GM19463 (cell line): ENCODE data around the gene COL13A1.

Experiments used
- ATAC-seq: cut with Tn5 transposase; IDR thresholded peaks from one replicate; pipeline ENCODE4 v1.9.1; 2021; ENCODE audit warnings: mild to moderate bottlenecking, moderate library complexity; ENCODE audit not compliant: unreplicated experiment

COL13A1 gene

DNA sequence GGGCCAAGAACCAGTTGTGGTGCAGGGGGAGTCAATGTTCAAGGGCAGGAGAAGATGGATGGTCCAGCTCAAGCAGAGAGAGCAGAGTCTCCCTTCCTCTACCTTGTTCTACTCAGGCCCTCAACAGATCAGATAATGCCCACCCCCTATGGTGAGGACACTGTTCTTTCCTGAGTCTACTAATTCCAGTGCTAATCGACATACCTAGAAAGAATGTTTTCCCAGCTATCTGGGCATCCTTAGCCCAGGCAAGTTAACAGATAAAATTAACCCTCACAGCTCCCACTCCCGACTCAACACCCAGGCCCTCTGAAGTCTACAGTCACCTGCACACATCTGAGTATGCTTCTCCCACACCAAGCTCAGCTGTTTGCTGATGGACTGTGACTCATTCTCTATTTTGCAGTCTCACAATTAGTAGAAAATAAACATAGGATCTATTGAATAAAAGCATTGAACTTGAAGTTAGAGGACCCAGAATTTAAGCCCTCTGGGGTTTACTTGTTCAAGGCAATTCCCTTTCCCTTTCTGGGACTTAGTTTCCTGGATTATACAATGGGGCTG, 17.1 kb downstream of the COL13A1 start:
- ATAC-seq, result no peak

GRCh38 chr10:69819716-69820506, 18.2 kb downstream of the COL13A1 start:
- no peak for ATAC-seq

- ATAC-seq, result no peak
Observed at GRCh38 chr10:69820817-69821216, 19.1 kb downstream of the COL13A1 start.

DNA sequence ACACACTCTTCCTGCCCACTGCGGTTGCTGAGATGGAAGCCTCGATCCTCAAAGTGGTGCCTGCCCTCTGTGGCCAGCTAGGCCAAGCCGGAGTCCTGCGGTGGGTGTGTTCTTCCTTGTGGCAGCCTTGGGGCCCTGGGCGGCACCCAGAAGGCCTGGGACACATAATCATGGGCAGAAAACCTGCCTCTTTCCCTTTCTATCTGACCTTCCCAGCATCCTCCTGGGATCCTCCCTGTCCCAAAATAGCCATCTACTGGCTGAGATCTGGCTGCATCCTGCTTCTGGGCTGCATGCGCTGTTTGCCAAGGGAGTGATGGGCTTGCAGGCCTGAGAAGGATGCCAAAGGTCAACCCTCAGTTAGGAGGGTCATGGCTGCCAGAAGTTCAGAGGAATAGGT, 23.9 kb downstream of the COL13A1 start:
- ATAC-seq, result no peak

- no peak for ATAC-seq
Observed at GRCh38 chr10:69826094-69826493, 24.4 kb downstream of the COL13A1 start.

GRCh38 chr10:69826789-69827554, 25.3 kb downstream of the COL13A1 start:
- no peak for ATAC-seq

DNA sequence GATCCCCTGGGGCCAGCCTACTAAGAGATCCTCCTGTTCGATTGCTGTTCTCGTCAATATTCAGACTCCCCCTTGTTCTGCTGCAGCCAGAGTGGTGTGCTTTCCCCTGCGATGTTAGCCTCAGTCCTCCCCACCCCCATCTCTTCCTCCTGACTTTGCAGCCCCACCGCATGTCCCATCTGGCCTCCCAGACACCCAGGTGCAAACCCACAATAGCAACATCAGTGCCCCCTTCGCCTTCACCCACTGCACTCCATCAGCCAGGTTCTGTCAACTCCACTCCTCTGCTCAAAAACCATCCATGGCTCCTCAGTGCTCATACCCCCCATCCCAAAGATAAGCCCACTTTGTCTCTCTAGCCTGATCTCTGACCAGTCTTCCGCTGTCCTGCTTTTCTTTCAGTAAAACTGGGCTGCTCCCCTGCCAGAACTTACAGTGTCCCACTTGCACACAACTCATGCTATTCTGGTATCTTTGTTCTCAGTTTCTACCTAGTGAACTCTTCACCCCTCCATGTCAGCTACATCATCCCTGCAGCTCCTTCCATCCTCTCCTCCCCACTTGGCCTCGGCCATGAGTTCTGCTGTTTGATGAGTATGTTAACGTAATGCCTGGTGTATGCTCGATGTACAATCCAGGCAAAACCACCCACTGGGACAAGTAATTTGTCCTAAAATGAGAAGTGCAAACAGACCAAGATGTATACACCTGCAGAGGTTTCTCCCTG, 26.6 kb downstream of the COL13A1 start:
- ATAC-seq, result no peak

- no peak for ATAC-seq
Observed at GRCh38 chr10:69829775-69830174, 28.1 kb downstream of the COL13A1 start.

GRCh38 chr10:69831231-69831855, 29.6 kb downstream of the COL13A1 start:
- no peak for ATAC-seq

DNA sequence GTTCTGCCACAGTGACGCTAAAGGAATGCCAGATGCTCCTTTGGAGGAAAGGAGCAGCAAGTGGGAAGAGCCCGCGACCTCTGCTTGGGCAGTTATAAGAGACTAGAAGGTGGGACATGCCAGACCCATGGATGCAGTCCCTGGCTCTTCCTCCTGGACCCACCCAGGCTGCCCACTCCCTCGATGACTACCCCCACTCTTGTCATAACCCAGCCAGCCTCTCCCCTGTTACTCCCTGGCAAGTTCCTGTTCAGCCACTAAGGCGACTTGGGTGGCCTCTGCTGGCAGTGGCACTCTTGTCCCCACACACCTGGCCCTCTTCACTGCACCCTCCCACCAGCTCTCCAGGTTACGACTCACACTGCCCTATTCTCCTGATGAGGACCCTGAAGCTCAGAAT, 33.5 kb downstream of the COL13A1 start:
- ATAC-seq, result no peak

DNA sequence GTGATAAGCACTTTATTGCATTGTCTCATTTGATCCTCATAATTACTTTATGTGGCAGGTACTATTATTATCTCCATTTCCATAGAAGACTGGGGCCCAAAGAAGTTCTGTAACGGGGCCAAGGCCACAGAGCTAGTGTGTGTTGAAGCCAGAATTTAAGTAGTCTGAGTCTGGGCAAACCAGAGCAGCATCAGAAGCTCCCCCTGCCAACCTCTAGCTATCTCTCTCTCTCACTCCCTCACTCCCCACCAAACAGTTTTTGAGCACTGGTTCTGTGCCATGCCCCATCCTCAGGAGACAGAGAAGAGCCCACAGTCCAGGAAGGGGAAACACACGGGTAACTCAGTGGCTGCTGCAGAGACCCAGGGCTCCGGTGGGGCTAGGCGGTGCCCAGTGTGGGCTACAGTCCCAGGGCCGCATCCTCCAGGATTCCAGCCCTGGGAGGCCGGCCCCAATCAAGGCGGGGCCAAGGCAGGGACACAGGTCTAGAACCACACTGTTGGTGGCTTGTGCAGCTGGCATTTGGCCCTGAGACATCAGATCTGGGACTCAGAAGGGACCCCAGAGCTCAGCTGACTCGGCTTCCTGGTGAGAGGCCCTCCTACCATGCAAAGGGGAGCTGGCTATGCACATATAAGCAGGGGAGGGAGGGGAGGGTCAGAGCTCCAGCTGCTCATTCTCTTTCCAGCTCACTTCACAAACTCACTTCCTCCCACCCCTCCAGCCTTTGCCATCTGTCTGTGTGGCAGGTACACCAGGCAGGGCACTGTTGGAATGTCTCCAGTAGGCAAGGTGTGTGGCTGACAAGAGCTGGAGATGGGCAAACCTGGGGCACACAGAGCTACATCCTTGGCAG, 34.4 kb downstream of the COL13A1 start:
- ATAC-seq, result no peak

DNA sequence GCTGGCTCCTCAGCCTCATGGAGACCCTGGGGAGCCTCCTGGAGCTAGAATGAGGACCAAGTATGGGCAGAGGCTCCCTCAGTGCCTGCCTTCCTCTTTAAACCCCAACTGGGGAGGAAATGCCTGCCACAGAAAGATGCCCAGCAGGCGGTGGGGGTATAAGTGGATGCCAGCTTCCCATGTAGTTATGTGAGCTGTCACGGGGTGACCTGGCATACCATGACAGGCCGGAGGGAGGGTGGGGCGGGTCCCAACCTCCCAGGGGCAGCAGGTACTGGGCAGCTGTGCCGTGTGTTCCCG, 35.0 kb downstream of the COL13A1 start:
- ATAC-seq, result no peak

- no peak for ATAC-seq
Observed at GRCh38 chr10:69837261-69837660, 35.6 kb downstream of the COL13A1 start.

- ATAC-seq, result no peak
Observed at GRCh38 chr10:69838418-69838817, 36.7 kb downstream of the COL13A1 start.

DNA sequence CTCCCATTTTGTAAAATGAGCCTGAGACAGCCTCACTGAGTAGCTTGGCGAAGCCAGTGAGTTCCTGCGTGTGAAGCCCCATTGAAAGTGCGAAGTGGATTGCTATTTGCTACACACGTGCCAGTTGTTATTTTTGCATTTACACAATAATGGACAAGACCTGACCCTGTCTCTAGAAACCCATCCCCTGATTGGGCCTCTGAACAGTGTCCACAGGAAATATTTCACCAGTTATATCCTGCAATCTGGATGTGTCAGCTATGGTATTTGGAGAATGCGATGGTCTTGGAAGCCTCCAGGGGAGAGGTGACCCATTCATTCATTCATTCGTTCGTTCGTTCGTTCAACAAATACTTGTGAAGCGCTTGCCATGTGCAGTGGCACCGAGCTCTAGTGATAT, 37.1 kb downstream of the COL13A1 start:
- ATAC-seq, result no peak

GRCh38 chr10:69839696-69840345, 38.1 kb downstream of the COL13A1 start:
- no peak for ATAC-seq

DNA sequence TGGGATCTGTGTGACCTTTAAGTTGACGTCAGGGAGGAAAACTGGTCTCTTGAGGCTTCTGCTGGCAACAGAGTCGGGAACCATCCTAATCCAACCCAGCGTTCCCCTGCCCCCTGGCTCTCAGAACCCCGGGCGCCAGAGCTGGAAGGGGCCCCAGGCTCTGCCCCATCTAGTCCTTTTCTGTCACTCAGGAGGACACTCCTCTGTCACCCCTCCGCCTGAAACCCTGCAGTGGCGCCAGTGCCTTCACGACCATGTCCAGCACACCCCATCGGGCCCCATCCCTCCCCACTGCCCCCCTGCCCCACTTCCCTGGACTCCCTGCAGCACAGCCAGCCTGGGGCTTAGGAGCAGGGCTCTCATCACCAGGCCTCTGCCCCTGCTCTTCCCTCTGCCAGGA, 39.1 kb downstream of the COL13A1 start:
- no peak for ATAC-seq

GRCh38 chr10:69842020-69842419, 40.3 kb downstream of the COL13A1 start:
- no peak for ATAC-seq

DNA sequence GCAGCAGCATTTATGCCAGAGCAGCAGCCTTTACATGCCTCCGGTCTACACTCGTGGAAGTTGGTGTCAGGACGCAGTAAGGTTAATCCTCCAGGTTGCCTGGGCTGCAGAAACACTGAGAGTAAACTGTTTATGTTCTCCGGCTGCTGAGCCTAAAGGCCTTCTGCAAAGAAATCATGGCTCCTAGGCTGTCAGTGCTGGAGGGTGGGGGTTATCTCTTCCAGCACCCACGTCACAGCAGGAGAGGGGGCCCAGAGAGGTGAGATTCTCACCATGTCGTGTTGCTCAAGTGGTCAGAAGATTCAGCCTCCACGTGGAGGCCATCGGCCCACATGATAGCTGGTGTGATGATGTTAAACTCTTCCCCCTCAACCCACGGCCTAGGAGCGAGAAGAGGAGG, 41.2 kb downstream of the COL13A1 start:
- ATAC-seq, result no peak

- ATAC-seq, result no peak
Observed at GRCh38 chr10:69843923-69844322, 42.2 kb downstream of the COL13A1 start.
